Lower leg skin (tissue), 3 donors: ENCODE data around the gene LDLRAD3.

Source experiments
- POLR2A ChIP-seq, 2 donors: fragments of 450-650 bp; IDR thresholded peaks; one replicate each; pipeline ENCODE4 v1.6.1; 2016 to 2017; ENCODE audit warnings: antibody characterized with exemption in 2 of 2, mild to moderate bottlenecking in 1 of 2, moderate library complexity in 1 of 2
- TF ChIP-seq, protein P1 (sequence below), 3 donors: fragments of 450-650 bp; IDR thresholded peaks; one replicate each; pipeline ENCODE4 v1.5.1; 2016; ENCODE audit warnings: antibody characterized with exemption in 3 of 3, mild to moderate bottlenecking in 3 of 3, moderate library complexity in 2 of 3

DNA sequence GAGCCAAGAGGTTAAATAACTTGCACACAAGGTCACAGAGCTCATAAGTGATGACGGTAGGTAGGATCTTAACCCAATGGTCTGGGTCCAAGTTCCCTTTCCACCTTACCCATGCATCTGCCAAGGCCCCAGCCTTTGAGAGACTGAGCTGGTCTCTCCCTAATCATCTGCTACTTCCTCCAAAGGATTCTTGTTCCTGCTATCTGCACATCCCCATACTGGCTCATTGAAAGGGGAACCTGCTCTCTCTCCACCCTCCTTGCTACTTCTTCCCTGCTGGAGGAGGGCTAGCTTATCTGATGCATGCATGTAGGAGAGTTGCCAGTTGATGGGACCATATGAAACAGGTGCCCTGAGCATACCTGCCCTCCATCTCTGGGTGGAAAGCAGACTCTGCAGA is 297.6 kb downstream of the LDLRAD3 start:
- TF ChIP-seq, protein P1, sequence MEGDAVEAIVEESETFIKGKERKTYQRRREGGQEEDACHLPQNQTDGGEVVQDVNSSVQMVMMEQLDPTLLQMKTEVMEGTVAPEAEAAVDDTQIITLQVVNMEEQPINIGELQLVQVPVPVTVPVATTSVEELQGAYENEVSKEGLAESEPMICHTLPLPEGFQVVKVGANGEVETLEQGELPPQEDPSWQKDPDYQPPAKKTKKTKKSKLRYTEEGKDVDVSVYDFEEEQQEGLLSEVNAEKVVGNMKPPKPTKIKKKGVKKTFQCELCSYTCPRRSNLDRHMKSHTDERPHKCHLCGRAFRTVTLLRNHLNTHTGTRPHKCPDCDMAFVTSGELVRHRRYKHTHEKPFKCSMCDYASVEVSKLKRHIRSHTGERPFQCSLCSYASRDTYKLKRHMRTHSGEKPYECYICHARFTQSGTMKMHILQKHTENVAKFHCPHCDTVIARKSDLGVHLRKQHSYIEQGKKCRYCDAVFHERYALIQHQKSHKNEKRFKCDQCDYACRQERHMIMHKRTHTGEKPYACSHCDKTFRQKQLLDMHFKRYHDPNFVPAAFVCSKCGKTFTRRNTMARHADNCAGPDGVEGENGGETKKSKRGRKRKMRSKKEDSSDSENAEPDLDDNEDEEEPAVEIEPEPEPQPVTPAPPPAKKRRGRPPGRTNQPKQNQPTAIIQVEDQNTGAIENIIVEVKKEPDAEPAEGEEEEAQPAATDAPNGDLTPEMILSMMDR (IDR thresholded peaks at IDR 0.05), result no peak
- TF ChIP-seq POLR2A (IDR thresholded peaks at IDR 0.05), result no peak
